ENCODE results near the gene CCDC169.
"Not testable (repeated sequence)": the region's sequence is repeated elsewhere in the genome, so short reads cannot be mapped to it uniquely, and the experiment has no call there.

CCDC169 gene

GRCh38 chr13:36313047-36313969 is 15.7 kb upstream of the CCDC169 start:
- no peak for DNase-seq

DNA sequence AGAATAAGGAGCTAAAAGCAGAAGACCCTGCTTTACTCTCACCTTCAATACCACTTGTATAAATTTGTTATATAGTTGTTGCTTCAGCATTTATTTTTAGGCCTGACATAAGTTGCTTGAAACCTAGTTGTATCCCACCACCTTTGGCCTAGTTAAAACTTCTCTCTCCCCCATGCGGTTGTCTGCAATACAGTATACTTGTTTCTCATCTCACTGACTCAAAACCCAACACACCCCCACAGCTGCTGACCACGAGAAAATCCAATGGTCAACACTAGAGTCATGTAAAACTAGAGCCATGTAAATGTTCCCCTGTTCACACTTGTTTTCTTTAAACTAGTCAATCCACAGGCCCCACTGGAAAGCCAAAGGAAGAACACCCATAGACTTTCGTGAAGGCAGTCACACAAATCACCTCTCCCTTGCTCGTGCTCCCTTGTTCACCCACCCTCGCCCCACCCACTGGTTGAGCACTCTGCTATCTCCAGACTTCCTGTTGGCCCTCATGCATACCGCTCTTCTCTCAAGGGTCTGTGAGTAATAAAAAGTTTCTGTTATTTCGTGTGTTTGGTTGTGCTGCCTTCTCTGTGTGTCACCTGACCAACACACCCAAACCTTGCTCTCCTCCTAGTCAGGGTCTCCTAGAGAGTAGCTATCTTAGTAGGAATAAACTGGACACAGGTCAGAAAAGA is 12.9 kb upstream of the CCDC169 start:
- no peak for DNase-seq

GRCh38 chr13:36302289-36302688 is 4.7 kb upstream of the CCDC169 start:
- no peak for DNase-seq

DNA sequence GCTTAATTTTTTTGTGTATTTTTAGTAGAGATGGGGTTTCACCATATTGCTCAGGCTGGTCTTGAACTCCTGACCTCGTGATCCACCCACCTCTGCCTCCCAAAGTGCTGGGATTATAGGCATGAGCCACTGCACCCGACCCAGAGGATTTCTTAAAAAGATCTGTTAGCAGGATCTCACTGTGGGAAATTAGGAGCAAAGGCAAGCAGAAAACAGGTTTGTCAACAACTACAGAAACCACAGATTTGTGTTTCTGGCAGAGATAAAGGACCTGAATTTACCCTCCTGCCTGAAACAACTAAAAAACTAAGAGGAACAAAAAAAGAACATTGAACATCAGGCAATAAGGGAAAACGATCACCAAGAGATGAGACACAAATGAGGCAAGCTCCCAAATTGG is 1.9 kb upstream of the CCDC169 start:
- not testable (repeated sequence) for DNase-seq

DNA sequence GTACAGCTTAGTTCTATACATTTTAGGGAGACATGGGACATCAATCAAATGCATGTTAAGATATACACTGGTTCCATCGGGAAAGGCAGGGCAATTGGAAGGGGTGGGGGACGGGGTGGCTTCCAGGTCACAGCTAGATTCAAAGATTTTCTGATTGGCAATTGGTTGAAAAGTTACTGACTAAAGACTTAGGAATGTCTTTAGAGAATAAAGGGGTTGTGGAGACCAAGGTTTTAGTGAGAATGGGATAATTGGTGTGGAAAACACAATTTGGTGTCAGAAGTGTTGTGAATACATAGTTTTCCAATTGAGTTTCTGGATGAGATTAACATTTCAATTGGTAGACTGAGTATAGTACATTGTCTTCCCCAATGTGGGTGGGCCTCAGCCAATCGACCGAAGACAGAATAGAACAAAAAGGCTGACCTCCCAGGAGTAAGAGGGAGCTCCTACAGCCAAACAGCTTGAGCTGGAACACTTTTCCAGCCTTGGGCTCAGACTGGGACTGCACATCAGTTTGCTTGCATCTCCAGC is 988 bp upstream of the CCDC169 start:
- no peak for DNase-seq

- no peak for DNase-seq
Measured at GRCh38 chr13:36294096-36294495, 3.5 kb downstream of the CCDC169 start.

GRCh38 chr13:36293497-36293896 is 4.1 kb downstream of the CCDC169 start:
- no peak for DNase-seq

GRCh38 chr13:36288794-36289391 is 8.7 kb downstream of the CCDC169 start:
- DNase-seq = no peak

DNA sequence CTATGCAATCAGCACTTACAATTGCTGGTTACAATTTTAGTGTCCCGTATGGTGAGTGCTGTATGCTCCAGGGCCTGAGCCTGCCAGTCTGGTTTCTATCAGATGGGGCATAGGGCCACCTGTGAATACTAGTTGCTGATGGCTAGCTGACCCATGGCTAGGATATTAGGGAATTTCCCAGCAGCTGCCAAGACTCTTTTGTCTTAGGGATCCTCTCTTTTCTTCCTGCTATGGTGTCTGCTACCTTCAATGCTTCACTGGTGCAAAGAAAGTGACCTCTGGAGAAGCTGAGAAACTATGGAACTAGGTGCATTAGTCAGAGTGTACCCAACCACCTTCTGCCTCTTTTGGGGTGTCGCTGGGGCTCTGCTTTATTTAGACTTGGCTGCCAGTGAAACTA is 11.6 kb downstream of the CCDC169 start:
- no peak for DNase-seq

DNA sequence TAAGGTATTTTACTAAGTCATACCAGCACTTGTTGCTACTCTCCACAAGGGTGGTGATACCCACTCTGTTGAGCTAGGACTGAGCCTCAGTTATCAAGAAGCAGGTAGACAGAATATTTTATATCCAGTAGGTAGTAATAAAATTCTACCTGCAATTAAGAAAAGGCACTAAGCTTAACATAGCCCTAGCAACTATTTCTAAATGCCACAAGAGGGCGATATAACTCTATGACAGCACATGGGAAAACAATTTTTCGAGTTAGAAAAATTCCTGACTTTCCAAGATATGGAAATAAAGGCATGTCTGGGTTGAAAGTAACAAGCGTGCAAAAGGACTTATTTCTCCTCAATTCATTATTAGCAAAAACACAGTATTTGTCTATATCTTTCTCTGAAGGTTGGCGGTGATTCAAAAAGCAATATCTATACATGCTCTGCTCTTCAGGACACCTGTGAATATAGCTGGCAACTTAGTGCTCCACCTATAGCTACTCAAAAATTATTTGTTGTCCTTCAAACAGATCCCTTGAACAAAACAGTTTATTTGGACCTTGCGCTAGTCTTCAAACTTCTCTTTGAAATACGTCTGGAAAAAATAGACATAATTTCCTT is 14.7 kb downstream of the CCDC169 start:
- DNase-seq = no peak

DNA sequence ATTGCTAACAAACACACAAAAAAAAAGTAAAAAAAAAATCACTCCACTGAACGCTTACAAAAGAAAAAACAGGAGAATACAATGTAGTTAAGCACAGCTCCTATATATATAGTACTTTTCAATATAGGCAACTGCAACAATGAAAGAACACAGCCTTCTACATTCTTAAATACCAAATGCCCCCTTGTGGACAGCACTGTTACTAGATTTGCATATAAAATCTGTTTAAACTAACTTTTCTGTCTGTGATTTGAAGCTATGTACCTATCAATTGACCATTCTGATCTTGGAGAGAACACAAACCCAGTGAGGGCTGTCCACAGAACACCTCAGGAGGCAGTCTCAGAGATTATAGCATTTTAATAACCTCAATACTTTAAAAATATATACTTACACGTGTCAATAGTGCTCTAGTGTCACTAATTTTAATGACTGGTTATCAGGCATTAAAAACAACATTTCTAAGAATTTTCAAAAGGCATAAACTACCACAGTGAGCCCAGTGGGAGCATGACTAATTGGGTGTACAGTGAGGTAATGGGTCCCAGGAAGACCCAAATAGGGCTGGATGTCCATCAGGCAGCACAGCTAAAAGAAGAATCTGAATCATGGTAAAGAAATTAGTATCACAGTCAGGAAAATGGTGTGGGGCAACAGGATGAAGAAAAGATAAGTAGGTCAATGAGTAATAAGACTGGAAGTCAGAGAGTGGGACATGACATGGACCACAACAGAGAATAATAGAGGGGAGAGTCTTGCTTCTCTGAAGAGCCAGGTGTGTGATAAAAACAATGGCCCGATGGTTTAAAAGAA is 22.2 kb downstream of the CCDC169 start:
- no peak for DNase-seq

GRCh38 chr13:36273431-36273830 is 24.2 kb downstream of the CCDC169 start:
- DNase-seq = no peak

DNA sequence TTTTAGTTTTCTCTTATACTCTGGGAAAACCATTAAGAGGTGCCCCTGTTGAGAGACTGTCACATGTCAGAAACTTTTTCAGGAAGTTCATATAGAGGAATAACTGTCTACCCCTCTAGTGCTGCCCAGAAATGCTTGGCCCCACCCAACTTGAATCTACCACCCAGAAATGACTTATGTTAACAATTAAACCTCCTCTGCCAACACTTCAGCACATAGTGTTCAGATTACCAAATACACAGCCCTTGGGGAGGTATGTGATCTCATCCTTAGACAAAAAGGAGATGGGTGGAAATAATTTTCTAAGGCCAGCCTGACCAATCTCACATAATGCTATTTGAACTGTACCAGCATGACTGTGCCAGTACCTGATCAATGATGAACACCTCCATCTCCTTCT is 35.6 kb downstream of the CCDC169 start:
- no peak for DNase-seq

DNA sequence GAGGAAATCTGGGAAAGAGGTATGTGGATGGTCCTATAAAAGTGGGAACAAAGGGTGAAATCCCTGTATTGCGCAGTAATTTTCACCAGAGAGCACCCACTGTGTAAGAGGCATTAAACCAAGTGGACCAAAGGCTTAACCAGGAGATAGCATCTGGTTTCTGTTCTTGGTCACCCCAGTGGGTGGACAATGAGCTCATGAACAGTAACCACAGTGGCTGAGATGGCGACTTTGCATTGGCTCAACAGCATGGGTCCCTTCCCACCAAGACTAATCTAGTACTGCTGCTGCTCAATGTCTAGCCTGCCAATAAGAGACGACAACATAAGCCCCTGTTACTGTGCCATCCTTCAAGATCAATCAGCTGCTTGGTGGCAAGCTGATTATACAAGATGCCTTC is 36.6 kb downstream of the CCDC169 start:
- DNase-seq = no peak

DNA sequence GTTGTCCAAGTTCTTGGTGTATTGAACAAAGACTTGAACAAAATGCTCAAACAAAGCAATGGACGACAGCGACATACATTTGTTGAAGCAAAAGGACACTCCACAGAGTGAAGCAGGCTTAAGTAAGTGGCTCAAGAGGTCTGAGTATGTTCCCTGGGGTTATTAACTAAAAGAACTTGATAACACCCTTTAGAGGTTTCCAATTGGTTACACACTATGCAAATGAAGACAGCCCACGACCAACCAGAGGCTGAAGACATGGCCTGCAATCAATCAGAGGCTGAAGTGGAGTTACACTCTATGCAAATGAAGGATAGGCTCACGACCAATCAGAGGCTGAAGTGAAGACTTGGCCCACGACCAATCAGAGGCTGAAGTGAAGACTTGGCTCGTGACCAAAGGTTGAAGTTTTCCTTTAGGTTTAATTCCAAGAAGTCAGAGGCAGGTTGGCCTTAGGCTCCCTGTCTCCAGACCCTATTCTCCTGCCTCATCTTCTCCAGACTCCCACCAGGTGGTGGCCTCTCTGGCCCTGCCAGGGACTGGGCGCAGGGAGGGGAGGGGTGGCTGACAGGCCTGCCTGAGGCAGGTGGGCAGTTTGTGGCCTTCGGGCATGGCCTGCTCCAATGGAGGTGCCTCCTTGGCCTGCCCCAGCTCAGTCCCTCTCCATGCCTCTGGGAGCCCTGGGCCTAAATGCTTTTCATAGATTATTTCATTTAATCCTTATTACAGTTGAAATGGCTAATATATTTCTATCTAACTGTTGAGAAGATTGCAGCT is 38.1 kb downstream of the CCDC169 start:
- no peak for DNase-seq

GRCh38 chr13:36258831-36259230 is 38.8 kb downstream of the CCDC169 start:
- no peak for DNase-seq

GRCh38 chr13:36251526-36251925 is 46.1 kb downstream of the CCDC169 start:
- DNase-seq = no peak

- no peak for DNase-seq
Measured at GRCh38 chr13:36251017-36251416, 46.6 kb downstream of the CCDC169 start.

DNA sequence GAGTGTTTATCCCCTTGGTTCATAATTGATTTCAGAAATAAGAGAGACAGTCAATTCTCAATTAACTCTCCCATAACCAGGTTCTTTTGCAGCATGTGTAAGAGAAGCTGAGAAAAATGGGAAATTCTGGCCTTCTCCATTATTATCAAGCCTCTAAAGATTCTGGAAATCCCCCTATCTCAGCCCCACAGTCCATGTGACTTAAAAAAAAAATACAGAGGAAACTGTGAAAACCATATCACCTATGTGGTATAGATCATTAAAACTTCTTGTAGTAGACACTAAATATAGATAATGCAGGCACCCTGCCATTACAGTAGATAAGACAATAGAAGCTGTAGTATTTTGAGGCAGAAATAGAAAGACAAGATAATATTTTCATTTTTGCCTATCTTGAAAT is 48.9 kb downstream of the CCDC169 start:
- DNase-seq = no peak

DNA sequence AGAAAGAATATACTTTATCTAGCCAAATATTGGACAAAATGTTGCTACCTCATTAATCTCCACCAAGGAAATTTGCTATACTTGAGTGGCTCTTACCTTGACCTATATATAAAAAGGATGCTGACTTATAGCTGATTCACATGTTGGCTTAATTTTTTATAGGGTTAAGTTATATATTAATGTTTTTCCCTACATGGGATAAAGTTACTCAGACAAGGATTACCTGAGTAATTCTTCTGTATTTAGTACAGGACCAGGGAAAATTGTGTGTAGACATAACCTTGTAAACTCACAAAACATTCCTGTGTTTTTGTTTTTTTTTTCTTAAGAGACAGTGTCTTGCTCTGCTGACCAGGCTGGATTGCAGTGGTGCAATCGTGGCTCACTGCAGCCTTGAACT is 52.6 kb downstream of the CCDC169 start:
- no peak for DNase-seq

GRCh38 chr13:36244073-36244472 is 53.5 kb downstream of the CCDC169 start:
- no peak for DNase-seq

All from GF-D8 (cell line).